Neural crest cell (in vitro differentiated cells): ENCODE results near the gene SLC35F1. TPM values are rescaled to one million over a fixed set of nuclear protein-coding genes. Genes with fewer than 3 reads are reported as not detected.

Experiments used
- DNase-seq: peaks from one replicate; pipeline ENCODE4 v3.0.0; 2021; ENCODE audit warnings: low read depth, mixed read lengths, low spot score
- H3K27ac Mint-ChIP-seq: one replicate; pipeline ENCODE4 v1.8.0; 2021; ENCODE audit warnings: mild to moderate bottlenecking, mixed read lengths; ENCODE audit not compliant: unreplicated experiment
- H3K27me3 Mint-ChIP-seq: 2 replicates; pipeline ENCODE4 v1.8.0; 2021; ENCODE audit warnings: low read depth, mild to moderate bottlenecking, mixed read lengths
- H3K36me3 Mint-ChIP-seq: 2 replicates; pipeline ENCODE4 v1.8.0; 2021; ENCODE audit warnings: low read depth, mild to moderate bottlenecking, mixed read lengths
- H3K4me1 Mint-ChIP-seq: 2 replicates; pipeline ENCODE4 v1.8.0; 2021; ENCODE audit warnings: mixed read lengths
- H3K4me3 Mint-ChIP-seq: one replicate; pipeline ENCODE4 v1.8.0; 2021; ENCODE audit warnings: mild to moderate bottlenecking, mixed read lengths
- H3K9me3 Mint-ChIP-seq: 2 replicates; pipeline ENCODE4 v1.8.0; 2021; ENCODE audit warnings: mixed read lengths
- total RNA-seq: library from RNA; stranded (reverse); gene quantifications from 2 replicates; pipeline ENCODE4 v1.2.1, GENCODE V29; 2021
- TF ChIP-seq, protein P1 (sequence below): fragments of 200-600 bp; sonication (generic); conservative IDR thresholded peaks from 2 replicates; pipeline ENCODE4 v1.5.0; 2021; ENCODE audit warnings: antibody characterized with exemption, mild to moderate bottlenecking

SLC35F1 gene
- total RNA-seq, 1 donor from 2014 or later = 41.4 TPM

DNA sequence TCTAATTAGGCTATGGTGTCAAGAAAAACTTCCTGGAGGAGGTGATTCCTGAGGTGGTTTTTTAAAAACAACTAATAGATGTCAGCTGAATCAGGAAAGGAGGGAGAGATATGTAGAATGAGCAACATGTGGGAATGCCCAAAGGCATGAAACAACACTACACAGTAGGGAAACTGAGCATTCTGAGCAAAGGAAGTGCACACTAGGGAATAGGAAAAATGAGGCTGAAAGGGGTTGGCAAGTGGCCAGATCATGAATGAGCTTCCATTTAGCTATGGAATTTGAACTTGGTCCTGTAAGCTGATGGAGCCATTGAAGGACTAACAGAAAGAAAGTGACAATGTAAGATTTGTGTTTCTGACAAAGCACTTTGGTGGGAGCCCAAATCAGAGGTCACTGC is 16.9 kb upstream of the SLC35F1 start:
- no peaks in the 10 kb centered on the region for H3K27me3 Mint-ChIP-seq
- no peaks in the 10 kb centered on the region for H3K36me3 Mint-ChIP-seq
- H3K4me3 Mint-ChIP-seq = no peak overlapping the region
- no peak for DNase-seq
- no peaks in the 10 kb centered on the region for H3K9me3 Mint-ChIP-seq
- TF ChIP-seq, protein P1, sequence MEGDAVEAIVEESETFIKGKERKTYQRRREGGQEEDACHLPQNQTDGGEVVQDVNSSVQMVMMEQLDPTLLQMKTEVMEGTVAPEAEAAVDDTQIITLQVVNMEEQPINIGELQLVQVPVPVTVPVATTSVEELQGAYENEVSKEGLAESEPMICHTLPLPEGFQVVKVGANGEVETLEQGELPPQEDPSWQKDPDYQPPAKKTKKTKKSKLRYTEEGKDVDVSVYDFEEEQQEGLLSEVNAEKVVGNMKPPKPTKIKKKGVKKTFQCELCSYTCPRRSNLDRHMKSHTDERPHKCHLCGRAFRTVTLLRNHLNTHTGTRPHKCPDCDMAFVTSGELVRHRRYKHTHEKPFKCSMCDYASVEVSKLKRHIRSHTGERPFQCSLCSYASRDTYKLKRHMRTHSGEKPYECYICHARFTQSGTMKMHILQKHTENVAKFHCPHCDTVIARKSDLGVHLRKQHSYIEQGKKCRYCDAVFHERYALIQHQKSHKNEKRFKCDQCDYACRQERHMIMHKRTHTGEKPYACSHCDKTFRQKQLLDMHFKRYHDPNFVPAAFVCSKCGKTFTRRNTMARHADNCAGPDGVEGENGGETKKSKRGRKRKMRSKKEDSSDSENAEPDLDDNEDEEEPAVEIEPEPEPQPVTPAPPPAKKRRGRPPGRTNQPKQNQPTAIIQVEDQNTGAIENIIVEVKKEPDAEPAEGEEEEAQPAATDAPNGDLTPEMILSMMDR = no peak
- H3K27ac Mint-ChIP-seq = no peak overlapping the region
- peaks cover 5% of the 10 kb centered on the region for H3K4me1 Mint-ChIP-seq

DNA sequence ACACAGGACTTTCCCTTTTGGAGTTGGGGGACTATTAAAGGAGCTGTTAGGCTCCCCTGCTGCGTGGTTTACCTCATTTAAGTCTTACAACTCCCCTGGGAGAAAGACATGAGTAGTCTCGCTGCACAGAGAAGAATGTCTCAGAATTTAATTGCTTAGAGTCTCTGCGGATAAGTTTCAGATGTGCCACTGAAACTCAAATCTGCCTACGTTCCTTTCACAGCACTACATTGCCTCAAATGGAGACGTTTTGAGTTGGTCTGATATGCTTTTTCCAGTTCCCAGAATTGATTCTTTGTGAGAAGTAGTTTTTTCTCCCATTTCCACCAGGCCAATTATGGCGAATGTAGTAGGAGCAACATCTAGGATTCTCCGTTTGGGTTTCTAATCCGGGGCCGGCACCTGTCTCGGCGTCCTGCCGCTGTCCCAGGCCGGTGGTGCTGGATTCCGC is 532 bp upstream of the SLC35F1 start:
- Mint-ChIP-seq H3K4me1 (peaks cover 27% of the 10 kb centered on the region), H3K27me3 (peaks cover 4% of the 10 kb centered on the region), H3K27ac (peak overlapping the region; percentile 85), H3K36me3 (no peaks in the 10 kb centered on the region), H3K9me3 (no peaks in the 10 kb centered on the region), H3K4me3 (peak overlapping the region; percentile 96)
- TF ChIP-seq, protein P1 = no peak
- DNase-seq = no peak

DNA sequence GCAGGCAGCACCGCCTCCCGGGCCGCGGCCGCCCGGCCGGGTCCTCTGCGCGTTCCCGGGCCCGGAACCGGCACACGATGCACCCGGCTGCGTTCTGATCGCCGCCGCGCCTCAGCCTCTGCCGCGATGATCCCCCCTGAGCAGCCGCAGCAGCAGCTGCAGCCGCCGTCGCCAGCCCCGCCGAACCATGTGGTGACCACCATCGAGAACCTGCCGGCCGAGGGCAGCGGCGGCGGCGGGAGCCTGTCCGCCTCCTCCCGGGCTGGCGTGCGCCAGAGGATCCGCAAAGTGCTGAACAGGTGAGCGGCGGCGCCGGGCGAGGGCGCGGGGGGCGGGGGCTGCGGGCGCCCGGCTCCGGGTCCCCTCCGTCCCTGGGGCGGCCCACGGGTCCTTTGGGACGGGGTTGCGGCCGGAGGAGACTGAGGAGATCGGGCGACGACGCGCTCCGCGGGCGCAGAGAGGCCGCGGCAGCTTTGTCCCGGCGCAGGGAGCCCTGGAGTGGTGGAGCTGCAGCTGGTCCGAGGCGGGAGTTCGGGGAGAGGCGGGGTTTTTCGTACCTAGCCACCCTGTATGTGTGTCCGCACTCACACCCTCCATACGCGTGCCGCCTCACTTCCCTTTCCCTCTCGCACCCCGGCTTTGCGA is 659 bp downstream of the SLC35F1 start:
- H3K27ac Mint-ChIP-seq = no peak overlapping the region
- peak overlapping the region; percentile 93 for H3K4me3 Mint-ChIP-seq
- H3K27me3 Mint-ChIP-seq = peaks cover 4% of the 10 kb centered on the region
- TF ChIP-seq, protein P1 = no peak
- peak; percentile 35 for DNase-seq
- H3K9me3 Mint-ChIP-seq = no peaks in the 10 kb centered on the region
- peaks cover 27% of the 10 kb centered on the region for H3K4me1 Mint-ChIP-seq
- no peaks in the 10 kb centered on the region for H3K36me3 Mint-ChIP-seq

DNA sequence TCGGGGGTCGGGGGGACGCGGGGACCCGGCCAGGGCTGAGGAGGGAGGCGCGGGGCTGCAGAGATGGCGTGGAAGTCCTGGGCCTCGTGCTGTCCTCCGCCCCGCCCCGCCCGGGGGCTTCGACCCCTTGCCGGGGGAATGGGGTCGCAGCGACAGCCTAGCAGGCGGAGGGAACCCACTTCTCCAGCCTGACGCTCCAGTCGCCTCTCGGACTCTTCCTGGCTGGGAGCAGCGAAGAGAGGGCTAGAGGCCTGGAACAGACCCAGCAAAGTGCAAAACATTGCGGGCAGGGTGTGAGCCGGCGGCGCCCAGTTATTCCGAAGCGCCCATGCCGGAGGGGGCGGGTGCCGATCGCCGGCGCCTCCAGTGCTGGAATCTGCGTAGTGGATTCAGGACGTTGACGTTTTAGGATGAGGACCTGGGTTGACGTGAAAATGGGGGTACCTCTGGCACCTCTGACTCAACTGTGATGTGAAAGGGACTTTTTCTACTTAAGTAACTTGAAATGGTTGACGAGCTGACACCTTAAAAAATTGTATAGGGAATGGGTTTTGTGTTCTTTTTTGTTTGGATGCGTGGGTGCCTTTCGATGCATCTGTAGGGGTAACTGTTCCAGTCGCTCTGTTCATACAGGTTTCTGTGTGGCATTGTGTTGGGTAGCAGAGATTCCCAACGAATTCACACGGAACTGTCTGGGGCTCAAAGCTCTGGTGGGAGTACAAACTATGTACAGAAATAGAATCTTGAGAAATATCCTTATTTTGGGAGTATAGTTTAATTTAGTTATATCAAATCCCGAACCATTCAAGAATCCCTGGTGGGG is 1.4 kb downstream of the SLC35F1 start:
- Mint-ChIP-seq H3K27ac (peak overlapping the region; percentile 5), H3K27me3 (peaks cover 4% of the 10 kb centered on the region), H3K4me1 (peaks cover 27% of the 10 kb centered on the region), H3K4me3 (peak overlapping the region; percentile 93), H3K36me3 (no peaks in the 10 kb centered on the region), H3K9me3 (no peaks in the 10 kb centered on the region)
- TF ChIP-seq, protein P1 = no peak
- peak; percentile 48 for DNase-seq

DNA sequence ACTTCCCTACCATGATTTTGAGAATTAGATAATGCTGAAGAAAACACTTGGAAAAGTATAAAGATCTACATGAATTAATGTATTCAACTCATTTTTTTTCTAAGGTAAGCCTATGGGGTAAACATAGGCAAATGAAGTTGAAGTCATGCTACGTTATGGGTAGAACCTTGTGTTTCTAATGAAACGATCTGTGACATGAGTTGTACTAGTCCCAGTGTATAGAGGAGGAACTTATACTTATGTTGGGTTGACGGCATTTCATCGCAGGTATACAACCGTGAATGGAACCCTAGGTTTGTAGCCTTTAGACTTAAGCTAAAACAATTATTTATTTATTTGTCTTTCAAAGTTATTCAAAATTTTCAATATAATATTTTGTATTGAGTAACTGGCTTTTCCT is 2.6 kb downstream of the SLC35F1 start:
- H3K9me3 Mint-ChIP-seq = no peaks in the 10 kb centered on the region
- peaks cover 27% of the 10 kb centered on the region for H3K4me1 Mint-ChIP-seq
- no peaks in the 10 kb centered on the region for H3K27me3 Mint-ChIP-seq
- no peak overlapping the region for H3K27ac Mint-ChIP-seq
- H3K36me3 Mint-ChIP-seq = no peaks in the 10 kb centered on the region
- peak overlapping the region; percentile 78 for H3K4me3 Mint-ChIP-seq
- no peak for DNase-seq
- TF ChIP-seq, protein P1 = no peak
